HG03159 (cell line): ENCODE results near the gene BEND3.
A peak's percentile ranks its signal among the peaks of the same experiment; 100 is the strongest.
"Not testable (repeated sequence)": the region's sequence is repeated elsewhere in the genome, so short reads cannot be mapped to it uniquely, and the experiment has no call there.

Experiments used
- ATAC-seq: cut with Tn5 transposase; IDR thresholded peaks from one replicate; pipeline ENCODE4 v1.9.1; 2021; ENCODE audit warnings: mild to moderate bottlenecking, moderate library complexity; ENCODE audit not compliant: unreplicated experiment

The BEND3 gene

GRCh38 chr6:107121964-107122495 is 6.7 kb upstream of the BEND3 start:
- no peak for ATAC-seq

- ATAC-seq: no peak
Observed at GRCh38 chr6:107121266-107121665, 6.0 kb upstream of the BEND3 start.

- no peak for ATAC-seq
Observed at GRCh38 chr6:107120404-107120803, 5.1 kb upstream of the BEND3 start.

- no peak for ATAC-seq
Observed at GRCh38 chr6:107118976-107119375, 3.7 kb upstream of the BEND3 start.

DNA sequence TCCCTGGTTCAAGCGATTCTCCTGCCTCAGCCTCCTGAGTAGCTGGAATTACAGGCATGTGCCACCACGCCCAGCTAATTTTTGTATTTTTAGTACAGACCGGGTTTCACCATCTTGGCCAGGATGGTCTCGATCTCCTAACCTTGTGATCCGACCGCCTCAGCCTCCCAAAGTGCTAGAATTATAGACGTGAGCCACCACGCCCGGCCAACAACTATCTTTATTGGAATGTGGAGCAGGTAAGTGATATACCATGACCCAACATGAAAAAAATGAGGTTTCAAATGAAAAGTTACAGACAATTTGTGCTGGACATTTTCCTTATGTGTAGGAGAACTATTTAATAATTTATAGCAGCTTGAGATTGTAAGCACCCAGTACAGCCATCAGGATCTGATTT is 3.2 kb upstream of the BEND3 start:
- not testable (repeated sequence) for ATAC-seq

- ATAC-seq: no peak
Observed at GRCh38 chr6:107116931-107117330, 1.6 kb upstream of the BEND3 start.

DNA sequence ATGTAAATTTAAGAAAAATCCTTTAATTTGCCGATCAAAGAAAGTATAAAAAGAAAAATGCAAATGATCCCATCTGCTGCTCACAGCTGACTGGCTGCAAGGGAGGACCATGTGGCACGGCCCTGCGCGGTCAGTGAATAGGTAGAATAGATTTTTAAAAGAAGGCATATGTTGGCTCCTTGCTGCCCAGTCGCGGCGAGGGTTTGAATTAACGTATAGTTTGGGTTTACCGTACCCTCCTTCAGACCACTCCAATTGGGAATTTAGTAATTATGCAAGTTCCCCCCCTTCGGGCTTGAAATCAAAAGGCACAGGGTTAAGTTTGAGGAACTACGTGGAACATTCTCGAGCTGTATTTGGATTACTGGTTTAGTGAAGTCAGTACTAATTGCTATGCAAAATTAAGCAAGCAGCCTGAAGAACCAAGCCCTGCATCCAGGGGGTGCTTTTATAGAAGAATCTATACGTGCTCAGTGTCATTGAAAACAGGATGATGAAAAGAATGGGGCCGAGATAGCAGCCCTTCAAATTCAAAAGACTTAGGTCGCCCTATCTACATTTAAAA is 1.1 kb upstream of the BEND3 start:
- ATAC-seq: peak; percentile 33

DNA sequence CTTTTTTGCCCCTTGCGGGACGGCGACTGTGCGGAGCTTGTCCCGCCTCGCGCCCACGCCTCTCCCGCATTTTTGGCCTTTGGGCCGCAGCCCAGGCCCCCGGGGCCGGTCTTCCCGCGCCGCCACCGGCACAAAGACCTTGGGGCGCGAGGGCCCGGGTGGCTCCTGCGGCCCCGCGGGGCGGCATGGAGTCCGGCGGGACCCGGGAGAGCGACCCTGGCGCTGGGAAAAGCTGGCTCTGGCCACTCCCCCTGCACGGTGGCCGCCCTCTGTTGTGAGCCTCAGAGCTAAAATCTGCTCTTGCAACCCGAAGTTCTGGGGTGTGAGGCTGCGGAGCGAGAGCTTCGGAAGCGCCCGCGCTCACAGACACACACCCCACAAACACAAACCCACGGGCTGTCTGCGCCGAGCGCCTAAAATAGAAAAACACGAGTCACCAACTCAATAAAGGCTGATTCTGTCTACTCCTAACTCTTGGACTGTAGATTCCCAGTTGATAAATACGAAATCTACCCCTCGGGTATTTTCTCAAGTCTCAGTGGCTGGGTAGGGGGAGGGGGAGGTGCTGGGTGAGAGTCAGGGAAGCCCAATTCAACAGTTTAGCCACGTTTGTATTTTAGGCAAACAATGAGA is 496 bp upstream of the BEND3 start:
- no peak for ATAC-seq

DNA sequence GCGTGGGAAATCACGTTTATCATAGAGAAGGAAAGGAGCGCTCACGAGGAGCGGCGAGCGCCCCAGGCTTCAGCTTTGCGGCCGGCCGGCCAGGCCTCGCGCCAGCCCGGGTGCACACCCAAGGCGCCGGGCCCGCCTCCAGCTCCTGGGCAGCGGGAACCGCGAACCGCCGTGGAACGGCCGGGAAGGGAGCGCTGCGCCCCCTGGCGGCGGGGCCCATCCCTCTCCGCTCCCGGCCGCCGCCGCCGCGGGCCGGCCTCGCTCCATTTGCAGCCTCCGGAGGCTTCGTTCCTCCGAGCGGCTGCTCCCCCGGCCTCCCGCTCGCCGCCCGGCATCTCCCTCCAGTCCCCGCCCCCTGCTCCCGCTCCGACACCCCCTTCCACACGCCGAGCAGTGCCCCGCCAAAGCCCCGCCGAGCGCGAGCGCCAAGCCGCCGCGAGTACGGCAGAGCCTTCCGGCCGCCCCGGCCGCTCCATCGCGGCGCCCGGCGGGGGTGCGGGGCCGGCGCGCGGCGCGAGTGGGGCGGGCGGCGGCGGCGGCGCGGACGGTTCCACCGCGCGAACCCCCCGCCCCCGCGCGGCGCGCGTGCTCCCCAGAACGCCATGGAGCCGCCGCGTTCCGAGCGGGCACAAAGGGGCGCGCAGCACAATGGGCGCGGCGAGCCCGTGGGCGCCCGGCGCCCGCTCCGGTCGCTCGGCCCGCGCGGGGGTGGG is 946 bp downstream of the BEND3 start:
- ATAC-seq: peak; percentile 52

GRCh38 chr6:107110200-107110599 is 5.1 kb downstream of the BEND3 start:
- ATAC-seq: no peak

GRCh38 chr6:107108201-107108890 is 7.0 kb downstream of the BEND3 start:
- ATAC-seq: no peak

GRCh38 chr6:107107791-107108190 is 7.5 kb downstream of the BEND3 start:
- no peak for ATAC-seq

DNA sequence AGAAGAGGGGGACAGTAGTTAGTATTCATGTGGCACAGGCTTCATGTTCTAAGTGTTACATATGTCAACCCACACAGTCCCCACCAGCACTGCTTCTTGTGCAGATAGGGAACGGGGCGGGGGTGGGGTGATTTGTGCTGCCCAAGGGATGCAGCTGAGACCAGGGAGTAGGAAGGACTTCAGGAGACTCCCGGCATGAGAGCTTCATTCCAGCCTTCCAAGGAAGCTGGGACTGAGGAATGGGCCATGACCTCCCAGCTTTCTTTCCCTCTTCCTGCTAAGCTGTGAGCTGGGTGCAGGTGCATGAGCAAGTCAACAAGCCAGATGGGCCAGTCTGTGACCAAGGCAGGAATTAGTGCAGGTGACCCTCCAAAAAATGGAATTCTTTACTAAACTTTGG is 9.2 kb downstream of the BEND3 start:
- no peak for ATAC-seq

- no peak for ATAC-seq
Observed at GRCh38 chr6:107105511-107106116, 9.7 kb downstream of the BEND3 start.

DNA sequence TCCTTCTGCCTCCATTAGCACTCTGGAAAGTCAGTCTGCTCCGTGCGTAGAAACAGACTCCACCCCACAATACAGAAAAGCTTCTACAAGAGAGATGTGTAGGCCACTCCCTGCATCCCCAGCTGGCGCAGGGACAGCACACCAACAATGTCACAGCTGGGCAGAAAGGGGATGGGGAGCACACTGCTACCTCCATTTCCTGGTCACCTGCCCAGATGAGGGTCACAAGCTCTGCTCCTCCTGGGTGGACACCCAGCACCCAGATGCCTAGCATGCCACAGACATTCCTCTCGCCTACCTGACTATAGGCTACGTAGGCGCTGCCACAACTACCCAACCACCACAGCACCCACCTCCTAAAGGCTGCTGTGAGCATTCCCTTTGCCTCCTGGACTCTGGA is 12.2 kb downstream of the BEND3 start:
- no peak for ATAC-seq

- no peak for ATAC-seq
Observed at GRCh38 chr6:107102414-107102805, 12.9 kb downstream of the BEND3 start.

DNA sequence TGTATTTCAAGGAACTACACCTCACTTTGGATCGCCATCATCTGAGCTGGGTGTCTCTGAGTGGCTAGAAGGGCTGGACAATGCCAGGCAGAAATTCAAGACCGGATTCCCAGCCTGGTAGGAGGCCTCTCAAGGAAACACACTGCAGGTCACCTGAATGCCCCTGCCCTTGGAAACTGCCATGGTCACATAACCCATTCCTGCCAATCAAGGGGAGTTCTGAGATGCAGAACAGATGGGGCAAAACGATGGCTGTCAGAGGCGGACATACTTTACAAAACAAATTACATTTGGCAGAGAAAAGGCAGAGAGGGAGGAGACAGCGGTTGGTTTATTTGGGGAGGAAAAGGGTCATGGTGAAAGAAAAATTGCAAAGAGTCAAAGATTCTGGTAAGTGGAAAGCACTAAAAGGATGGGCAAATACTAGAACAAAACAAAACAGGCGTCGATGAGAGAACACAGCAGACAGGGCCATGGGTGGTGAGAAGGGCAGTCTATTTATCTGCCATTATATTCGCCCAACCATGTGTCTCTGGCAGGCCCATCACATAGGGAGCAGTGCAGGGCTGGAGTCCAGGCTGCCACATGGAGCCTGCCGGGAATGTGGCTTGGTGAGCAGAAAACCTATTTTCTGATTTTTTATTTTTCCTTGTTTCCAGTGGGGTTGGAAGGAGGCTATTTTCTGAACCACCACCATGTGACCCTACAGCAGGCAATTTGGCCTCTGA is 13.5 kb downstream of the BEND3 start:
- no peak for ATAC-seq

GRCh38 chr6:107101211-107101610 is 14.1 kb downstream of the BEND3 start:
- ATAC-seq: no peak

- no peak for ATAC-seq
Observed at GRCh38 chr6:107098436-107099307, 16.6 kb downstream of the BEND3 start.

DNA sequence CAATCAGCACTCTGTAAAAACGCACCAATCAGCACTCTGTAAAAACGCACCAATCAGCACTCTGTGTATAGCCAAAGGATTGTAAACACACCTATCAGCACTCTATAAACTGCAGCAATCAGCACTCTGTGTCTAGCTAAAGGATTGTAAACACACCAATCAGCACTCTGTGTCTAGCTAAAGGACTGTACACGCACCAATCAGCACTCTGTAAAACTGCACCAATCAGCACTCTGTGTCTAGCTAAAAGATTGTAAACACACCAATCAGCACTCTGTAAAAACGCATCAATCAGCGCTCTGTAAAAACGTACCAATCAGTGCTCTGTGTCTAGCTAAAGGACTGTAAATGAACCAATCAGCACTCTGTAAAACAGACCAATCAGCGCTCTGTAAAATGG is 30.9 kb downstream of the BEND3 start:
- not testable (repeated sequence) for ATAC-seq
